Trophoblast cell (in vitro differentiated cells and primary cell): ENCODE measurements around the gene PPP6R2.
A peak's percentile ranks its signal among the peaks of the same experiment; 100 is the strongest.

Experiments
- DNase-seq, 2 donors: peaks; one replicate each; pipeline ENCODE4 v3.0.0-alpha.2; 2016
- H2AFZ ChIP-seq: 2 replicates; pipeline ENCODE4 v1.6.1; 2013; ENCODE audit warnings: low read length, moderate library complexity, mild to moderate bottlenecking; ENCODE audit not compliant: insufficient read depth, poor library complexity
- H2AK5ac ChIP-seq: 2 replicates; pipeline ENCODE4 v1.6.1; 2013; ENCODE audit warnings: mild to moderate bottlenecking, low read length
- H2BK120ac ChIP-seq: 2 replicates; pipeline ENCODE4 v1.6.1; 2013; ENCODE audit warnings: low read length, mild to moderate bottlenecking, moderate library complexity; ENCODE audit not compliant: insufficient read depth, poor library complexity
- H2BK12ac ChIP-seq: 2 replicates; pipeline ENCODE4 v1.6.1; 2013; ENCODE audit warnings: mild to moderate bottlenecking, low read length, moderate library complexity
- H2BK5ac ChIP-seq: 2 replicates; pipeline ENCODE4 v1.6.1; 2013; ENCODE audit warnings: low read length, low read depth, moderate library complexity, mild to moderate bottlenecking; ENCODE audit not compliant: poor library complexity
- H3K14ac ChIP-seq: 2 replicates; pipeline ENCODE4 v1.6.1; 2013; ENCODE audit warnings: mild to moderate bottlenecking, low read length
- H3K18ac ChIP-seq: 2 replicates; pipeline ENCODE4 v1.6.1; 2013; ENCODE audit warnings: mild to moderate bottlenecking, low read length
- H3K23ac ChIP-seq: 2 replicates; pipeline ENCODE4 v1.6.1; 2013; ENCODE audit warnings: low read length
- H3K27ac ChIP-seq: 2 replicates; pipeline ENCODE4 v1.5.1; 2013; ENCODE audit warnings: low read depth, mild to moderate bottlenecking, inconsistent platforms, low read length, moderate library complexity
- H3K27me3 ChIP-seq: 2 replicates; pipeline ENCODE4 v1.6.1; 2013; ENCODE audit warnings: inconsistent platforms, mild to moderate bottlenecking, low read length, moderate library complexity; ENCODE audit not compliant: insufficient read depth
- H3K36me3 ChIP-seq, 2 experiments: 1 replicate in 1 of 2; 2 replicates in 1 of 2; pipeline ENCODE4 v1.6.1; 2013; ENCODE audit warnings: low read length in 2 of 2, mild to moderate bottlenecking in 2 of 2, moderate library complexity in 1 of 2; ENCODE audit not compliant: insufficient read depth in 2 of 2, control insufficient read depth in 1 of 2
- H3K4ac ChIP-seq: 2 replicates; pipeline ENCODE4 v1.6.1; 2013; ENCODE audit warnings: low read depth, mild to moderate bottlenecking, low read length, moderate library complexity
- H3K4me1 ChIP-seq, 2 experiments: 1 replicate in 1 of 2; 2 replicates in 1 of 2; pipeline ENCODE4 v1.6.1; 2013; ENCODE audit warnings: low read length in 2 of 2, mild to moderate bottlenecking in 2 of 2, moderate library complexity in 1 of 2; ENCODE audit not compliant: insufficient read depth in 2 of 2, control insufficient read depth in 1 of 2
- H3K4me2 ChIP-seq: 2 replicates; pipeline ENCODE4 v1.6.1; 2013; ENCODE audit warnings: inconsistent platforms, mild to moderate bottlenecking, low read length, moderate library complexity
- H3K4me3 ChIP-seq: 2 replicates; pipeline ENCODE4 v1.5.1; 2013; ENCODE audit warnings: mild to moderate bottlenecking, low read depth, low read length, inconsistent platforms
- H3K79me1 ChIP-seq: one replicate; pipeline ENCODE4 v1.6.1; 2013; ENCODE audit warnings: low read length
- H3K79me2 ChIP-seq: 2 replicates; pipeline ENCODE4 v1.6.1; 2013; ENCODE audit warnings: low read length, mild to moderate bottlenecking; ENCODE audit not compliant: control insufficient read depth, insufficient read depth, poor library complexity
- H3K9ac ChIP-seq: 2 replicates; pipeline ENCODE4 v1.6.1; 2013; ENCODE audit warnings: mild to moderate bottlenecking, low read length
- H3K9me3 ChIP-seq: 2 replicates; pipeline ENCODE4 v1.6.1; 2013; ENCODE audit warnings: low read depth, mild to moderate bottlenecking, control low read depth, inconsistent platforms, low read length; ENCODE audit not compliant: insufficient read depth
- H4K12ac ChIP-seq: 2 replicates; pipeline ENCODE4 v1.6.1; 2013; ENCODE audit warnings: low read depth, mild to moderate bottlenecking, low read length, moderate library complexity
- H4K8ac ChIP-seq: 2 replicates; pipeline ENCODE4 v1.6.1; 2013; ENCODE audit warnings: low read depth, mild to moderate bottlenecking, low read length, moderate library complexity
- H4K91ac ChIP-seq: one replicate; pipeline ENCODE4 v1.6.1; 2013; ENCODE audit warnings: low read depth, mild to moderate bottlenecking, low read length, moderate library complexity
- WGBS: extraction: QIAGEN DNeasy Blood & Tissue Kit; methylation state at CpG from one replicate; pipeline ENCODE4 v1.1.7; 2013; ENCODE audit warnings: missing lambda C conversion rate; ENCODE audit not compliant: insufficient read length, insufficient coverage; ENCODE audit errors: extremely low coverage; 5-methylcytosine and 5-hydroxymethylcytosine counted together

Gene PPP6R2

DNA sequence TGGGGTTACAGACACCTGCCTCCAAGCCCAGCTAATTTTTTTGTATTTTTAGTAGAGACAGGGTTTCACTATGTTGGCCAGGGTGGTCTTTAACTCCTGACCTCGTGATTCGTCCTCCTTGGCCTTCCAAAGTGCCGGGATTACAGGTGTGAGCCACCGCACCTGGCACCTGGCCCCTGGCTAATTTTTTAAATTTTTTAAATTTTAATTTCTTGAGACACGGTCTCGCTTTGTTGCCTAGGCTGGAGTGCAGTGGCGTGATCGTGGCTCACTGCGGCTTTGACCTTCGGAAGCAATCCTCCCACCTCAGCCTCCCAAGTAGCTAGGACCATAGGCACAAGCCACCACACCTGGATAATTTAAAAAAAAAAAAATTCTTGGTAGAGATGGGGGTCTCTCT lies 14.6 kb downstream of the PPP6R2 start:
- no peak overlapping the region for H3K27ac ChIP-seq
- no peak overlapping the region for H3K9ac ChIP-seq
- no peaks in the 10 kb centered on the region for H3K79me1 ChIP-seq
- H2BK12ac ChIP-seq, result no peak overlapping the region
- peaks cover 4% of the 10 kb centered on the region for H3K79me2 ChIP-seq
- H3K4me3 ChIP-seq, result no peak overlapping the region
- no peak overlapping the region for H3K14ac ChIP-seq
- H3K36me3 ChIP-seq, result peaks cover 6 to 16% of the 10 kb centered on the region in 2 experiments
- H4K91ac ChIP-seq, result no peak overlapping the region
- peak; percentile 64 to 84 for DNase-seq
- no peak overlapping the region for H2BK120ac ChIP-seq
- H4K8ac ChIP-seq, result no peak overlapping the region
- no peak overlapping the region for H3K23ac ChIP-seq
- peaks cover 2% of the 10 kb centered on the region for H3K9me3 ChIP-seq
- H4K12ac ChIP-seq, result no peak overlapping the region
- H3K18ac ChIP-seq, result no peak overlapping the region
- peaks cover 4 to 8% of the 10 kb centered on the region in 2 experiments for H3K4me1 ChIP-seq
- no peaks in the 10 kb centered on the region for H3K27me3 ChIP-seq
- no peak overlapping the region for H3K4me2 ChIP-seq
- no peak overlapping the region for H2AFZ ChIP-seq
- no peak overlapping the region for H2BK5ac ChIP-seq
- no peak overlapping the region for H2AK5ac ChIP-seq
- no CpG with 5 or more reads among the region's 10 CpGs for WGBS
- H3K4ac ChIP-seq, result peak overlapping the region; percentile 42

DNA sequence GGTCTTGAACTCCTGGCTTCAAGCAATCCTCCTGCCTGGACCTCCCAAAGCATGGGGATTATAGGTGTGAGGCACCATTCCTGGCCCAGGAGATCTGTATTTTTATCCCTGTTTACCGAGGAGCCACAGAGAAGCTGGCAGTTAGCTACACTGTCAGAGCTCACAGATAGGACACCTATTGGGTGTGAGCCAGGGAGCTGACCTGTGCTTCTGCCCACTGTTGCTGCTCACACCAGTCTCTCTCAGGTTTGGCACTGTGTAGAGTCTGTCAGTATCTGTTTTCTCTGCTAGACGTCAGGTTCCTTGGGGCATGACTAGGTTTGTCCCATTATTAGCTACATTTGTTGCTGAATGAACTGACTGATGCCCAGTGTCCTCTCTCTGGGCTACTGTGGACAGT lies 17.5 kb downstream of the PPP6R2 start:
- Histone ChIP-seq H4K8ac (no peak overlapping the region), H3K23ac (no peak overlapping the region), H4K12ac (no peak overlapping the region), H3K79me2 (peaks cover 4% of the 10 kb centered on the region), H3K4me3 (no peak overlapping the region), H2BK12ac (no peak overlapping the region), H3K27me3 (no peaks in the 10 kb centered on the region), H3K9ac (no peak overlapping the region), H3K14ac (no peak overlapping the region), H3K4ac (no peak overlapping the region), H3K9me3 (peaks cover 2% of the 10 kb centered on the region), H3K36me3 (peaks cover 5 to 15% of the 10 kb centered on the region in 2 experiments), H3K4me1 (peaks cover 4 to 10% of the 10 kb centered on the region in 2 experiments), H2AK5ac (no peak overlapping the region), H2BK5ac (no peak overlapping the region), H4K91ac (no peak overlapping the region), H3K27ac (no peak overlapping the region), H3K4me2 (no peak overlapping the region), H3K18ac (no peak overlapping the region), H3K79me1 (no peaks in the 10 kb centered on the region), H2BK120ac (no peak overlapping the region), H2AFZ (no peak overlapping the region)
- WGBS, result no CpG with 5 or more reads among the region's 2 CpGs
- no peak for DNase-seq

DNA sequence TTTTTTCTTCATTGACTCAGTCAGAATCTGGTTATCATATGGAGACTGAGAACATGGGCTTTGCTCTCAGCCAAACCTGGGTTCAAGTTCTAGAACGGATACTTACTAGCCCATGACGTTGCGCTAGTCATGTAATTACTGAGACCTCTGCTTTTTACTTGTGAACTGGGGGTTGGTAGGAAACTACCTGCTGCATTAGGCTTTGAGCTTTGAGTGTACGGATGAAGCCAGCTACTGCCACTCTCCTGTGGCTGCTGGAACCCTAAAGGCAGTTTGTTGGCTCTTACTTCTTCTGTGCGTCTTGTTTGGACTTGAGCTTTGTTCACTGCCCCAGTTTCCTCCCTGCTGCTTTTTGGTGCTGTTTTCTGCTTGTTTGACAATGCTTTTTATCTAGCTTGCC lies 18.1 kb downstream of the PPP6R2 start:
- H2AK5ac ChIP-seq, result no peak overlapping the region
- no peak overlapping the region for H2BK120ac ChIP-seq
- H3K4me3 ChIP-seq, result no peak overlapping the region
- H4K91ac ChIP-seq, result no peak overlapping the region
- H3K79me1 ChIP-seq, result no peaks in the 10 kb centered on the region
- no peak overlapping the region for H3K18ac ChIP-seq
- H3K27ac ChIP-seq, result no peak overlapping the region
- no peak overlapping the region for H2AFZ ChIP-seq
- WGBS, result no CpG with 5 or more reads among the region's 5 CpGs
- no peak for DNase-seq
- no peak overlapping the region for H2BK5ac ChIP-seq
- H3K14ac ChIP-seq, result no peak overlapping the region
- peaks cover 4 to 10% of the 10 kb centered on the region in 2 experiments for H3K4me1 ChIP-seq
- no peak overlapping the region for H4K12ac ChIP-seq
- H4K8ac ChIP-seq, result no peak overlapping the region
- H3K36me3 ChIP-seq, result peaks cover 5 to 15% of the 10 kb centered on the region in 2 experiments
- H2BK12ac ChIP-seq, result no peak overlapping the region
- H3K23ac ChIP-seq, result no peak overlapping the region
- H3K9ac ChIP-seq, result no peak overlapping the region
- H3K79me2 ChIP-seq, result peaks cover 4% of the 10 kb centered on the region
- peaks cover 2% of the 10 kb centered on the region for H3K9me3 ChIP-seq
- H3K4ac ChIP-seq, result no peak overlapping the region
- no peaks in the 10 kb centered on the region for H3K27me3 ChIP-seq
- H3K4me2 ChIP-seq, result no peak overlapping the region

- Histone ChIP-seq H3K79me2 (peaks cover 4% of the 10 kb centered on the region), H3K36me3 (peaks cover 2 to 15% of the 10 kb centered on the region in 2 experiments), H4K12ac (no peak overlapping the region), H3K27ac (no peak overlapping the region), H3K27me3 (no peaks in the 10 kb centered on the region), H2BK120ac (no peak overlapping the region), H3K79me1 (no peaks in the 10 kb centered on the region), H3K9ac (no peak overlapping the region), H3K18ac (no peak overlapping the region), H4K8ac (no peak overlapping the region), H3K14ac (no peak overlapping the region), H3K4me2 (no peak overlapping the region), H3K4ac (no peak overlapping the region), H3K9me3 (peaks cover 2% of the 10 kb centered on the region), H3K4me3 (no peak overlapping the region), H4K91ac (no peak overlapping the region), H2BK12ac (no peak overlapping the region), H3K4me1 (peaks cover 4 to 10% of the 10 kb centered on the region in 2 experiments), H2AFZ (no peak overlapping the region), H2BK5ac (no peak overlapping the region), H2AK5ac (no peak overlapping the region), H3K23ac (no peak overlapping the region)
- no peak for DNase-seq
- WGBS, result no CpG with 5 or more reads among the region's 5 CpGs
These were observed 18.6 kb downstream of the PPP6R2 start for GRCh38 chr22:50361688-50362087.
